ENCODE data around the gene ENDOD1. TPM values are rescaled to one million over a fixed set of nuclear protein-coding genes. Genes with fewer than 3 reads are reported as not detected.
"Not testable (repeated sequence)": the region's sequence is repeated elsewhere in the genome, so short reads cannot be mapped to it uniquely, and the experiment has no call there.

Gene ENDOD1
- total RNA-seq, 4 donors from 2014 or later, result 27.8 to 44.8 (median 35.9) TPM

DNA sequence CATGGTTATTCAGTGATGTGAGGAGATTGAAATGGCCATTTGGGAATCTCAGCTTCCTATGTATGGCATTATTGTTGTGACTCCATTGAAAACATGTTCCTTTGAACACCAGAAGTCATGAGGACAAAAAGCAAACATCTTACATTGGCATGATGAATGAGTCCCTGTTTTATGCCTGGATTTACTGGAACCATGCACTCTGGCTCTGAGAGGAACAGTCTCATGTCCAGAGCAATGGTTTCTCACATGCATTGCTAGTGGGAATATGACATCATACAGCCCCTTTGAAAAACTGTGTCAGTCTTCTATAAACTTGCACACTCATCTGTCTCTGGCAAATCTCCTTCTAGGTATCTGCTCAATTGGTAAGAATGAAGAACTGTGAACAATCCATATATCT is 43.8 kb upstream of the ENDOD1 start:
- Histone ChIP-seq H3K27me3 (peaks cover 0 to 35% (median 0%) of the 10 kb centered on the region in 4 donors), H3K4me1 (no peaks in the 10 kb centered on the region), H3K9me3 (no peaks in the 10 kb centered on the region), H3K36me3 (no peaks in the 10 kb centered on the region), H3K4me3 (no peak overlapping the region), H3K27ac (no peak overlapping the region)
- TF ChIP-seq, protein P1, sequence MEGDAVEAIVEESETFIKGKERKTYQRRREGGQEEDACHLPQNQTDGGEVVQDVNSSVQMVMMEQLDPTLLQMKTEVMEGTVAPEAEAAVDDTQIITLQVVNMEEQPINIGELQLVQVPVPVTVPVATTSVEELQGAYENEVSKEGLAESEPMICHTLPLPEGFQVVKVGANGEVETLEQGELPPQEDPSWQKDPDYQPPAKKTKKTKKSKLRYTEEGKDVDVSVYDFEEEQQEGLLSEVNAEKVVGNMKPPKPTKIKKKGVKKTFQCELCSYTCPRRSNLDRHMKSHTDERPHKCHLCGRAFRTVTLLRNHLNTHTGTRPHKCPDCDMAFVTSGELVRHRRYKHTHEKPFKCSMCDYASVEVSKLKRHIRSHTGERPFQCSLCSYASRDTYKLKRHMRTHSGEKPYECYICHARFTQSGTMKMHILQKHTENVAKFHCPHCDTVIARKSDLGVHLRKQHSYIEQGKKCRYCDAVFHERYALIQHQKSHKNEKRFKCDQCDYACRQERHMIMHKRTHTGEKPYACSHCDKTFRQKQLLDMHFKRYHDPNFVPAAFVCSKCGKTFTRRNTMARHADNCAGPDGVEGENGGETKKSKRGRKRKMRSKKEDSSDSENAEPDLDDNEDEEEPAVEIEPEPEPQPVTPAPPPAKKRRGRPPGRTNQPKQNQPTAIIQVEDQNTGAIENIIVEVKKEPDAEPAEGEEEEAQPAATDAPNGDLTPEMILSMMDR (IDR thresholded peaks at IDR 0.05), result no peak
- no peak for TF ChIP-seq POLR2A (IDR thresholded peaks at IDR 0.05)
- no peak for DNase-seq
- intact Hi-C loops (cut with DNase I), result no loop called here

DNA sequence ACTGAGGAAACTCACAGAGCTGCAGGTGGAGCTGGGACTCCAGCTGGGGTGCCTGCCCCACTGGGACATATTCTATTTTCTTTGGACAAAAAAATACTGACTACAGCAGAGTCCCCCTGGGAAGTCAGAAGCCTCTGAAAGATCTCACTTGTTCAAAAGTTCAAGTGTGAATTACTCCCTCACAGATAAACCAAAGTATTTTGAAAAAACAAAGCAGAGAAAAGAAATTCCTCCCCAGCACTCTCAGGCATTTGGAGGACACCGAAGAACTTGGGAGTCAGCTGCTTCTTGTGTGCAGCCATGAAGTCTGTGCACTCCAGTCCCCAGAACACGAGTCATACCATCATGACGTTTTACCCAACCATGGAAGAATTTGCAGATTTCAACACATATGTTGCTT is 40.5 kb upstream of the ENDOD1 start, which contains the start of gene KDM4F:
Gene KDM4F (plus strand): TSS at position 301 of the 400 bp plus-strand sequence.
- H3K4me1 ChIP-seq; DNase-seq; H3K36me3 ChIP-seq; H3K9me3 ChIP-seq; H3K27ac ChIP-seq; H3K4me3 ChIP-seq; intact Hi-C loops (cut with DNase I): not testable (repeated sequence)
- peaks cover 0 to 32% (median 0%) of the 10 kb centered on the region in 4 donors for H3K27me3 ChIP-seq
- WGBS, 2 donors, result 60 to 81% methylated on average over 1 to 3 of the region's 3 CpGs

DNA sequence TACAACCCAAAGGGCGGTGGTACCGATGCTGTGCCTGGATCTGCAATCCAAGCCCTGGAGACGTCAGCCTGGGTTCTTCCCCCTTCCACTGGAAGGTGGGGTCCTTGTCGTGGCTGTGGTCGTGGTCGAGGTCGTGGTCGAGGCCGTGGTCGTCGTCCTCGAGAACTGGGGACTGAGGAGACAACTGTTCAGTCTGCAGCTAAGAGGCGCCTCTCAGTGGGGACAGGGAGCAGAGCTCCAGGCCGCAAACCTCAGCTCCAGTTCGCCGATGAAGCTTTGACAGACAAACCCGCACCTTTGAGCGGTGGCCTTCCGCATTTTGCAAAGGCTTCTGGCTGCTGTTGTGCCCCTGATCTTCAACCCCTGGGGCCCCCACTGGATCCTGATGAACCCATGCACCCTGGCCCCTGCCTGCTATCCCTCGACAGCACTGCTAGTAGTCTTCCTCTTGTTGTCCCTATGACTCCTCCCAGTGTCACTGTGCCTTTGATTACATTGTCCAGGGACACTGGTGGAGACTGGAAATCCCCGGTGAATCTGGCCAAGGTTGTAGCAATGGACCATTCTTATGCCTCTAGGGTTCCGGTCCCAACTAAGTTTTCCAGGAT is 38.9 kb upstream of the ENDOD1 start:
- H3K9me3 ChIP-seq, result no peaks in the 10 kb centered on the region
- no peak for DNase-seq
- H3K4me1 ChIP-seq, result no peaks in the 10 kb centered on the region
- WGBS, 2 donors, result 92 to 94% methylated on average over 8 to 10 of the region's 22 CpGs
- no peak overlapping the region for H3K27ac ChIP-seq
- peaks cover 0 to 38% (median 0%) of the 10 kb centered on the region in 4 donors for H3K27me3 ChIP-seq
- no peaks in the 10 kb centered on the region for H3K36me3 ChIP-seq
- H3K4me3 ChIP-seq, result no peak overlapping the region
- intact Hi-C loops (cut with DNase I), result no loop called here
- TF ChIP-seq, protein P1 (IDR thresholded peaks at IDR 0.05), result no peak
- TF ChIP-seq POLR2A (IDR thresholded peaks at IDR 0.05), result no peak

DNA sequence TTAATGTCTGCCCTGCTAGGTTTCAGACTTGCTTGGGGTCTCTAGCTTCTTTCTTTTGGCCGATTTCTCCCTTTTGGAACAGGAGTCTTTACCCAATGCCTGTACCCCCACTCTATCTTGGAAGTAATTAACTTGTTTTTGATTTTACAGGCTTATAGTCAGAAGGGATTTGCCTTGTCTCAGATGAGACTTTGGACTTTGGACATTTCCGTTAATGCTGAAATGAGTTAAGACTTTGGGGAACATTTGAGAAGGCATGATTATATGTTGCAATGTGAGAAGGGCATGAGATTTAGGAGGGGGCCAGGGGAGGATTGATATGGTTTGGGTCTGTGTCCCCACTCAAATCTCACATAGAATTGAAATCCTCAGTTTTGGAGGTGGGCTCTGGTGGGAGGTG is 35.3 kb upstream of the ENDOD1 start:
- Histone ChIP-seq H3K27me3 (peaks cover 0 to 39% (median 0%) of the 10 kb centered on the region in 4 donors), H3K4me3 (no peak overlapping the region), H3K27ac (no peak overlapping the region), H3K4me1 (no peaks in the 10 kb centered on the region), H3K36me3 (no peaks in the 10 kb centered on the region), H3K9me3 (no peaks in the 10 kb centered on the region)
- WGBS, 2 donors, result 77 to 88% methylated on average over 2 of the region's 2 CpGs
- TF ChIP-seq, protein P1 (IDR thresholded peaks at IDR 0.05), result no peak
- TF ChIP-seq POLR2A (IDR thresholded peaks at IDR 0.05), result no peak
- no peak for DNase-seq
- intact Hi-C loops (cut with DNase I), result no loop called here

DNA sequence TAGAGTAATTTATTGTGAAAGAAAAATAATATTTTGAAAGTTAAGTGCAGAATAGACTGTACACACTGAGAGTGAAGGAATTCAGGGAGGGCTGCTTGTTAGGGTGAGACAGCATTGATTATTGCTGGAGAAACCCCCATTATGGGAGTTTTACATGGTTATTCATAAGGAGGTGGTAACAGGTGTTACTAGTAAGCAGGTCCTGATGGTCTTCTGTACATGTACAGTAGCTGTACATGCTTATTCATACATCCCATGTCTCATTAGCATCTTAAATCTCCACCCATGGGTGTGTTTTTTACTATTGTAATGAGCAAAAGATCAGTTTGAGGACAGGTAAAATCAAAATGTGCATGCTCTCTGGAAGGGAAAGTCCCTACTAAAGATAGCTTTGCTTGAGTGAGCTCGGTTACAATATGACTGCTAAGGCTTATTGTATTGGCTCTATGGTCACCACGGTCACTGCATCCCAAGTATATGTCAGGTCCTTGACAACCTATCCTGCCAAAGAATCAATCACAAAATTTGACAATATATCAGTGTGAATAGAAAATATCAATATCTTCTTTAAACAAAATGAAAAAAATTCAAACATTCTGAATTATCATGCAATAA is 34.3 kb upstream of the ENDOD1 start:
- no peaks in the 10 kb centered on the region for H3K36me3 ChIP-seq
- H3K27me3 ChIP-seq, result peaks cover 0 to 33% (median 0%) of the 10 kb centered on the region in 4 donors
- TF ChIP-seq, protein P1 (IDR thresholded peaks at IDR 0.05), result no peak
- TF ChIP-seq POLR2A (IDR thresholded peaks at IDR 0.05), result no peak
- DNase-seq, result no peak
- H3K27ac ChIP-seq, result no peak overlapping the region
- H3K4me3 ChIP-seq, result no peak overlapping the region
- H3K4me1 ChIP-seq, result no peaks in the 10 kb centered on the region
- 33 to 36% methylated on average over 2 of the region's 2 CpGs for WGBS, 2 donors
- intact Hi-C loops (cut with DNase I), result no loop called here
- no peaks in the 10 kb centered on the region for H3K9me3 ChIP-seq

Measured in esophagus squamous epithelium (tissue), 5 donors.